GM21367 (cell line): ENCODE data around the gene ARMH3.

ENCODE experiments used
- ATAC-seq: cut with Tn5 transposase; IDR thresholded peaks from one replicate; pipeline ENCODE4 v1.9.1; 2021; ENCODE audit not compliant: unreplicated experiment

Gene ARMH3

GRCh38 chr10:101816376-101816775 is 239.6 kb downstream of the ARMH3 start:
- ATAC-seq, result no peak

- ATAC-seq, result no peak
Observed at GRCh38 chr10:101814466-101815071, 241.4 kb downstream of the ARMH3 start.

GRCh38 chr10:101812606-101813005 is 243.4 kb downstream of the ARMH3 start:
- ATAC-seq, result no peak

- ATAC-seq, result no peak
Observed at GRCh38 chr10:101807158-101807557, 248.8 kb downstream of the ARMH3 start.

- ATAC-seq, result no peak
Observed at GRCh38 chr10:101803511-101803910, 252.5 kb downstream of the ARMH3 start.

GRCh38 chr10:101797403-101798059 is 258.4 kb downstream of the ARMH3 start:
- no peak for ATAC-seq
